Fibroblast of mammary gland (primary cell): ENCODE results near the gene ZFAND6.

Experiments used
- DNase-seq: peaks from one replicate; pipeline ENCODE4 v3.0.0-alpha.2; 2010; ENCODE audit warnings: low read depth
- H3K4me3 ChIP-seq: 2 replicates; pipeline ENCODE4 v1.5.1; 2011; ENCODE audit warnings: low read depth, mild to moderate bottlenecking, low read length, moderate library complexity; ENCODE audit not compliant: control insufficient read depth
- TF ChIP-seq, protein P1 (sequence below): conservative IDR thresholded peaks from 2 replicates; pipeline ENCODE4 v1.5.1; 2011; ENCODE audit warnings: low read depth, low read length, inconsistent platforms; ENCODE audit not compliant: control insufficient read depth, insufficient read depth

Gene ZFAND6

DNA sequence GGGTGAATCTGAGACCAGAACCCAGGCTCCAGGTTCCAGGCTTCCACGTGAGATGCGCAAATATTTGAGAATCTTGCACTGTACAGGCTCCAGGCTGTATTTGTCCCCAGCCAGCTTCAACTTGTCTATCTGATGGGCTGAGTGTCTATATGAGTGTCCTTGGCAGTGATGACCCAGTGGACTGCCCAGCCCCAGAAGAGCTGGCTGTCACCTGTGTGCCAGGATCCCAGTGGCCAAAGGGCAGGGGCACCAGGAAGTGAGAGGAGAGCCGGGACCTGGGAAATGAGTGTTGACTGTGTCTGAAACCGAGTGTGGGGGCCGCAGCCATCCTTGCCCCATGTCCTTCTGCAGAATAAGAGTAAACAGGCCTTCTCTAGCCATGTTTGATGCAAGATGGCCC, 103.7 kb downstream of the ZFAND6 start:
- TF ChIP-seq, protein P1, sequence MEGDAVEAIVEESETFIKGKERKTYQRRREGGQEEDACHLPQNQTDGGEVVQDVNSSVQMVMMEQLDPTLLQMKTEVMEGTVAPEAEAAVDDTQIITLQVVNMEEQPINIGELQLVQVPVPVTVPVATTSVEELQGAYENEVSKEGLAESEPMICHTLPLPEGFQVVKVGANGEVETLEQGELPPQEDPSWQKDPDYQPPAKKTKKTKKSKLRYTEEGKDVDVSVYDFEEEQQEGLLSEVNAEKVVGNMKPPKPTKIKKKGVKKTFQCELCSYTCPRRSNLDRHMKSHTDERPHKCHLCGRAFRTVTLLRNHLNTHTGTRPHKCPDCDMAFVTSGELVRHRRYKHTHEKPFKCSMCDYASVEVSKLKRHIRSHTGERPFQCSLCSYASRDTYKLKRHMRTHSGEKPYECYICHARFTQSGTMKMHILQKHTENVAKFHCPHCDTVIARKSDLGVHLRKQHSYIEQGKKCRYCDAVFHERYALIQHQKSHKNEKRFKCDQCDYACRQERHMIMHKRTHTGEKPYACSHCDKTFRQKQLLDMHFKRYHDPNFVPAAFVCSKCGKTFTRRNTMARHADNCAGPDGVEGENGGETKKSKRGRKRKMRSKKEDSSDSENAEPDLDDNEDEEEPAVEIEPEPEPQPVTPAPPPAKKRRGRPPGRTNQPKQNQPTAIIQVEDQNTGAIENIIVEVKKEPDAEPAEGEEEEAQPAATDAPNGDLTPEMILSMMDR = no peak
- no peak for DNase-seq
- no peak overlapping the region for H3K4me3 ChIP-seq

DNA sequence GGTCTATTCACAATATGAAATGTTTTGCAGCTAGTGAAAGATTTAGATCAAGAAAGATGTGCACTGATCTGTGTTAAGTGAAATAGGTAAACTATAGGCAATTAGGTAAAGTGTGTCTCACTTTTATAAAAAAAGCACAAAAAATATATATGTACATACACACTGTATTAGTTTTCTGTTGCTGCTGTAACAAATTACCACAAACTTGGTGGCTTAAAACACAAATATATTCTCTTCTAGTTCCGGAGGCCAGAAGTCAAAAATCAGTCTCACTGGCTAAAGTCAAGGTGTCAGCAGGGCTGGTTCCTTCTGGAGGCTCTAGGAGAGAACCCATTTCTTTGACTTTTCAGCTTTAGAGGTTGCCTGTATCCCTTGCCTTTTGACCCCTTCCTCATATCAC, 104.4 kb downstream of the ZFAND6 start:
- no peak overlapping the region for H3K4me3 ChIP-seq
- TF ChIP-seq, protein P1 = no peak
- no peak for DNase-seq

DNA sequence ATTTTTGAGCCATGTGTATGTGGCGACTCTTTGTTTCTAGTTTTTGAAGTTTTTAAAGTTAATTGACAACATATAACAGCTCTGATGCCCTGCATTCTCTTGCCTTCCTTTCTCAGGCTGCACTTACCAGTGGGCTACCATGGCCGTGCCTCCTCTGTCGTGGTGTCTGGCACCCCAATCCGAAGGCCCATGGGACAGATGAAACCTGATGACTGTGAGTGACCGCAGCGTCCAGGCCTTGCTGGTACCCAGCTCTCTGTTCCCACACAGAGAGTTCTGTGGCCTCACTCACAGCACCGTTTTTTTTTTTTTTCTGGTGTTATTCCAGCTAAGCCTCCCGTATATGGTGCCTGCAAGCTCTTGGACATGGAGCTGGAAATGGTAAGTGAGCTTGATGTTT, 108.5 kb downstream of the ZFAND6 start:
- no peak overlapping the region for H3K4me3 ChIP-seq
- TF ChIP-seq, protein P1 = no peak
- no peak for DNase-seq

DNA sequence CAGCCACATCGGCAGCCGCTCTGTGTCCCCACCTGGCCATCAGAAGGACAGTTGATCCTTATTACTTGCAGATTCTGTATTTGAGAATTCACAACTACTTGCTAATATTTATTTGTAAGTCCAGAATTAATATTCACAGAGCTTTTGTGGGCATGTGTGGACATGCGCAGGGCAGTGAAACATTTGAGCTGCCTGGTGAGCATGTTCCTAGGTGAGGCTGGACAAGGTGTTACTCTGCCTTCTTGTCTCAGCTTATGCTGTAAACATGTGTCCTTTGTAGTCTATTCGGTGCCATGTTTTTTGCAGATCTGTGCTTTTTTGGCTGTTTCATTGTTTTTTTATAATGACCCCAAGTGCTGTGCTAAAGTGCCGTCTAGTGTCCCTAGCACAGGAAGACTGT, 108.9 kb downstream of the ZFAND6 start:
- H3K4me3 ChIP-seq = no peak overlapping the region
- TF ChIP-seq, protein P1 = no peak

DNA sequence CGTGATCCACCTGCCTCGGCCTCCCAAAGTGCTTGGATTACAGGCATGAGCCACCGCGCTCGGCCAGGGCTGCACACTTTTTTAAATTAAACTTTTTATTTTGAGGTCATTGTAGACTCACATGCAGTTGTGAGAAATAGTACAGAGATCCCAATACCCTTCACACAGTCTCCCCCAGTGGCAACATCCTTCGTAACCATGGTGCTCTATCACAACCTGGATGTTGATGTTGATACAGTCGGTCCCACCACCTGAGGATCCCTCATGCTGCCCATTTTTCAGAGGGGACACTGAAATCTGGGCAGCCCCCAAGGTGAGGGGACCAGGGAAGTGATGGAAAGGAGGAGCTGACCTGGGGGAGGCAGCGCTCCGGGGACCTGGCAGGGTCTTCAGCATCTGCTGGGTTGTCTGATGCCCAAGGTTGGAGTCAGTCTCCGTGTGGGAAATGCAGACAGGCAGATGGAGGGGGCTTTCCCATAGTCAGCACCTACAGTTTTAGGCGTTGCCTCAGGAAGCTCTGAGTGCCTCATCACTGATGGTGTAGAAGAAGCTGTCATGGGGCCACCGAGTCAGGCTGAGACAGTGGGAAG, 110.4 kb downstream of the ZFAND6 start:
- DNase-seq = no peak
- TF ChIP-seq, protein P1 = no peak
- no peak overlapping the region for H3K4me3 ChIP-seq

More for the DNA sequence above, 108.9 kb downstream of the ZFAND6 start:
- no peak for DNase-seq

DNA sequence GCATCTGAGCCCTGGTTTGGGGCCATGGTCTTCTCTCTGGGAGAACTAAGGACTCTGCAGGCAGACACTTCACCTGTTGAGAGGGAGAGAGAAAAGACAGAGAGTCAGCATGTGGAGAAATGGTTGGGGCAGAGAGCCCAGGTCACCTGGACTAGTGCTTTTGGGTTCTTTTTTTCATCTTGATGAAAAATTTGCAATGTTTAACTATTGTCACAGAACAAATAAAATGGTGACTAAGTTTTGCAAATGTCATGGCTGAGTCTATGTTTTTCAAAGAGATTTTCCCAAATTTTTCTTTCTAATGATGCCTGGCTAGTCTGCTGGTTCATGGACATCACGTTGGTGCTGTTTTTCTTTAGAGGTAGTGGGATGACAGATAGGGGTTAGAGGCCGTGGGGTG, 111.1 kb downstream of the ZFAND6 start:
- TF ChIP-seq, protein P1 = no peak
- no peak for DNase-seq
- no peak overlapping the region for H3K4me3 ChIP-seq

DNA sequence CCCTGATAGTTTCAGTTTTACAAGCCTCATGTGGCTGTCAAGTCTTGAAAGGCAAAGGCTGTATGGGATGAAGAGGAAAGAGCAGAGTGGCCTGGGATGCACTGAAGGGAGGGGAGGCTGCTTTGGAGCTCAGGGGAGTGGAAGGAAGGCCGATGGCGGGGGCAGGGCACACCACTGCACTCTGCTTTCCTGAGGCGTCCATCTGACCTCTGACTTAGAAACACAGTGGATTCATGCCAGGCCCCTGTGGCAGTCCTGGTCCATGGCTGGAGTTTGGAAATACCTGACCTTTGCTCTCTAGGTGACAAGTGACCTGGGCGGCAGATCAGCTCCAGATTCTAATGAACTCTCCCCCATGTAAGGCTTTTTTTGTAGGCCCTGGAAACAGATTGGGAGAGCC, 112.3 kb downstream of the ZFAND6 start:
- TF ChIP-seq, protein P1 = no peak

More for the DNA sequence above, 112.3 kb downstream of the ZFAND6 start:
- no peak overlapping the region for H3K4me3 ChIP-seq
- DNase-seq = no peak
